ENCODE data around the gene PDE5A.
A peak's percentile ranks its signal among the peaks of the same experiment; 100 is the strongest.

PDE5A gene

GRCh38 chr4:119628281-119629141 is at the start of gene PDE5A:
Gene PDE5A, minus strand, starts transcription at chr4:119628804. Its CDS starts 133 bp downstream, at chr4:119628671.
- H3K4me3 ChIP-seq = peak within 1 kb of the TSS; percentile 74 to 85 (median 78)
- no peaks in the 10 kb centered on the region for H3K9me3 ChIP-seq (replicated peaks in 1 of 11)
- peaks cover 0 to 16% (median 6%) of the 10 kb centered on the region in 11 experiments; a peak in 11 of 22 replicates for H3K27me3 ChIP-seq
- no peaks in the 10 kb centered on the region for H4K20me1 ChIP-seq
- H3K4me1 ChIP-seq = peaks cover 4 to 15% (median 8%) of the 10 kb centered on the region in 10 experiments; a peak in 16 of 20 replicates
- H3K4me2 ChIP-seq = peak within 1 kb of the TSS; percentile 93 to 100 (median 98)
- TF ChIP-seq Cebpa-rat (IDR thresholded peaks at IDR 0.05) = no peak
- H3K9ac ChIP-seq = peak within 1 kb of the TSS; percentile 59 to 81 (median 72); a peak in 21 of 22 replicates
- H3K36me3 ChIP-seq = no peaks in the 10 kb centered on the region
- H3K27ac ChIP-seq = peak within 1 kb of the TSS in 7 of 11 experiments; percentile 14 to 56 (median 28); a peak in 7 of 22 replicates

GRCh38 chr4:119676101-119676500 is 47.5 kb upstream of the PDE5A start:
- Histone ChIP-seq H3K9ac (no peak overlapping the region), H3K27me3 (no peaks in the 10 kb centered on the region), H3K9me3 (replicated peaks in 1 of 11) (no peaks in the 10 kb centered on the region), H3K36me3 (no peaks in the 10 kb centered on the region), H3K4me3 (no peak overlapping the region), H3K4me1 (peaks cover 0 to 7% (median 0%) of the 10 kb centered on the region in 10 experiments; a peak in 1 of 20 replicates), H3K4me2 (no peak overlapping the region), H4K20me1 (no peaks in the 10 kb centered on the region), H3K27ac (no peak overlapping the region)
- TF ChIP-seq Cebpa-rat (IDR thresholded peaks at IDR 0.05) = no peak

- TF ChIP-seq Cebpa-rat (IDR thresholded peaks at IDR 0.05) = no peak
- H3K9ac ChIP-seq = no peak overlapping the region
- H3K27me3 ChIP-seq = no peaks in the 10 kb centered on the region
These were observed 46.8 kb upstream of the PDE5A start for GRCh38 chr4:119675391-119675790.

GRCh38 chr4:119672938-119673337 is 44.3 kb upstream of the PDE5A start:
- Histone ChIP-seq H3K4me2 (no peak overlapping the region), H3K27ac (no peak overlapping the region), H3K4me3 (no peak overlapping the region), H3K9ac (no peak overlapping the region), H3K4me1 (no peaks in the 10 kb centered on the region), H4K20me1 (no peaks in the 10 kb centered on the region), H3K27me3 (no peaks in the 10 kb centered on the region), H3K9me3 (replicated peaks in 1 of 11) (no peaks in the 10 kb centered on the region), H3K36me3 (no peaks in the 10 kb centered on the region)
- no peak for TF ChIP-seq Cebpa-rat (IDR thresholded peaks at IDR 0.05)

More at GRCh38 chr4:119675391-119675790, 46.8 kb upstream of the PDE5A start:
- no peak overlapping the region for H3K4me2 ChIP-seq
- no peak overlapping the region for H3K27ac ChIP-seq
- peaks cover 0 to 7% (median 0%) of the 10 kb centered on the region in 10 experiments; a peak in 1 of 20 replicates for H3K4me1 ChIP-seq
- no peaks in the 10 kb centered on the region for H3K9me3 ChIP-seq (replicated peaks in 1 of 11)
- no peaks in the 10 kb centered on the region for H3K36me3 ChIP-seq
- H3K4me3 ChIP-seq = no peak overlapping the region
- H4K20me1 ChIP-seq = no peaks in the 10 kb centered on the region

GRCh38 chr4:119672086-119672485 is 43.5 kb upstream of the PDE5A start:
- Histone ChIP-seq H3K4me1 (no peaks in the 10 kb centered on the region), H3K36me3 (no peaks in the 10 kb centered on the region), H3K4me3 (no peak overlapping the region), H3K9ac (no peak overlapping the region), H3K27me3 (no peaks in the 10 kb centered on the region), H3K4me2 (no peak overlapping the region), H3K27ac (no peak overlapping the region), H4K20me1 (no peaks in the 10 kb centered on the region), H3K9me3 (replicated peaks in 1 of 11) (no peaks in the 10 kb centered on the region)
- TF ChIP-seq Cebpa-rat (IDR thresholded peaks at IDR 0.05) = no peak

- Histone ChIP-seq H3K27ac (no peak overlapping the region), H3K4me3 (no peak overlapping the region), H4K20me1 (no peaks in the 10 kb centered on the region), H3K9me3 (replicated peaks in 1 of 11) (no peaks in the 10 kb centered on the region), H3K4me1 (no peaks in the 10 kb centered on the region), H3K27me3 (no peaks in the 10 kb centered on the region), H3K9ac (no peak overlapping the region), H3K36me3 (no peaks in the 10 kb centered on the region), H3K4me2 (no peak overlapping the region)
- TF ChIP-seq Cebpa-rat (IDR thresholded peaks at IDR 0.05) = no peak
These were observed 42.6 kb upstream of the PDE5A start for GRCh38 chr4:119671205-119671604.

GRCh38 chr4:119667802-119668201 is 39.2 kb upstream of the PDE5A start:
- H4K20me1 ChIP-seq = no peaks in the 10 kb centered on the region
- H3K4me2 ChIP-seq = no peak overlapping the region
- no peaks in the 10 kb centered on the region for H3K27me3 ChIP-seq
- H3K36me3 ChIP-seq = no peaks in the 10 kb centered on the region
- no peak overlapping the region for H3K9ac ChIP-seq
- TF ChIP-seq Cebpa-rat (IDR thresholded peaks at IDR 0.05) = no peak
- H3K27ac ChIP-seq = no peak overlapping the region
- H3K9me3 ChIP-seq (replicated peaks in 1 of 11) = 0 out of 22 replicates have a peak, but pooled peaks cover 0 to 2% (median 0%) of the 10 kb centered on the region in 11 experiments
- H3K4me1 ChIP-seq = no peaks in the 10 kb centered on the region
- no peak overlapping the region for H3K4me3 ChIP-seq

- Histone ChIP-seq H3K4me1 (no peaks in the 10 kb centered on the region), H3K27me3 (no peaks in the 10 kb centered on the region), H3K4me3 (no peak overlapping the region), H3K27ac (no peak overlapping the region), H4K20me1 (no peaks in the 10 kb centered on the region), H3K9ac (no peak overlapping the region), H3K4me2 (no peak overlapping the region), H3K9me3 (replicated peaks in 1 of 11) (0 out of 22 replicates have a peak, but pooled peaks cover 0 to 9% (median 0%) of the 10 kb centered on the region in 11 experiments), H3K36me3 (no peaks in the 10 kb centered on the region)
- no peak for TF ChIP-seq Cebpa-rat (IDR thresholded peaks at IDR 0.05)
These were observed 38.1 kb upstream of the PDE5A start for GRCh38 chr4:119666653-119667091.

- Histone ChIP-seq H3K9ac (no peak overlapping the region), H3K36me3 (no peaks in the 10 kb centered on the region), H3K4me2 (no peak overlapping the region), H4K20me1 (no peaks in the 10 kb centered on the region), H3K4me3 (no peak overlapping the region), H3K27ac (no peak overlapping the region), H3K27me3 (no peaks in the 10 kb centered on the region), H3K9me3 (replicated peaks in 1 of 11) (0 out of 22 replicates have a peak, but pooled peaks cover 0 to 9% (median 0%) of the 10 kb centered on the region in 11 experiments), H3K4me1 (no peaks in the 10 kb centered on the region)
- no peak for TF ChIP-seq Cebpa-rat (IDR thresholded peaks at IDR 0.05)
These were observed 37.1 kb upstream of the PDE5A start for GRCh38 chr4:119665752-119666151.
